Measurements from ENCODE around the gene SEMA5B.

SEMA5B gene

GRCh38 chr3:122893754-122894668 lies 133.6 kb downstream of the SEMA5B start:
- no peak for DNase-seq (ENCODE audit: low read depth in 3 of 3)

DNA sequence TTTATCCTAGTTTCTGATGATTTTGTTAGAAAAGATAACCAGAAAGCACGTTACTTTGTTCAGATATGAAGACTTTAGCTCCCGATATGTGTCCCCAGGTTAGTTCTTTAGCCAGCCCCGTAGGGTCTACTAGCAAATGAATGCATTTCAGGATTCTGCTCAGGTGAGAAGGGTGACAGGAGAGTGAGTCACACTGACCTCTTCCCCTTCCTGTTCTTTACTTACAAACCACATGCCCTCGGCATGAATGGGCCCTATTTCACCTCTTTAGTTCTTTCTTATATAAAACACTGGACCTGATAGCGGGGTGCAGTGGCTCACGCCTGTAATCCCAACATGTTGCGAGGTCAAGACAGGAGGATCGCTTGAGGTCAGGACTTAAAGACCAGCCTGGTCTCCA lies 134.3 kb downstream of the SEMA5B start:
- DNase-seq (ENCODE audit: low read depth in 3 of 3) = no peak

- DNase-seq (ENCODE audit: low read depth in 3 of 3) = no peak
Observed at GRCh38 chr3:122892118-122892960, 135.2 kb downstream of the SEMA5B start.

DNA sequence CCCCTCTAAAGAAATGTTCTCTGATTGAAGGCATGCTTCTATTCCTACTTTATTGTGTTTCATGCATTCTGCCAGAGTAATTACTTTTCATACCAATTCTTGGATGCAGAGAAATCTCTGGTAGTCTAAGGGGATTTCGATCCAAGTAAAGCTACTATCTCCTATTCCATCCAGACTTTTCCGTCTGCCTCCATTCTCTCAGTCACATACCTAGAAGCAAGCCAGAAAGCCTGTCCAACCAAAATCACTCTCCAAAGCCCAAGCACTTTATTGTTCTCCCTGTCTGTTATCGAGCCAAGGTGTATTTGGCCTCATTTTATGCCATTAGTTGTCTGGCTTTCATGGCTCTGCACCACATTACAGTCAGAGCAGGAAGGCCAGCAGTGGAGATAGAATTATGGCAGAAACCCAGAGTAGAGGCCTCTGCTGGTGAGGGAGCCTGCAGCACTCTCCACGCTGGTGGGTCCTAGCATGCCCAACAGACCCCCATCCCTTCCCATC lies 136.8 kb downstream of the SEMA5B start:
- DNase-seq (ENCODE audit: low read depth in 3 of 3) = no peak

GRCh38 chr3:122890077-122890719 lies 137.4 kb downstream of the SEMA5B start:
- DNase-seq (ENCODE audit: low read depth in 3 of 3) = no peak

DNA sequence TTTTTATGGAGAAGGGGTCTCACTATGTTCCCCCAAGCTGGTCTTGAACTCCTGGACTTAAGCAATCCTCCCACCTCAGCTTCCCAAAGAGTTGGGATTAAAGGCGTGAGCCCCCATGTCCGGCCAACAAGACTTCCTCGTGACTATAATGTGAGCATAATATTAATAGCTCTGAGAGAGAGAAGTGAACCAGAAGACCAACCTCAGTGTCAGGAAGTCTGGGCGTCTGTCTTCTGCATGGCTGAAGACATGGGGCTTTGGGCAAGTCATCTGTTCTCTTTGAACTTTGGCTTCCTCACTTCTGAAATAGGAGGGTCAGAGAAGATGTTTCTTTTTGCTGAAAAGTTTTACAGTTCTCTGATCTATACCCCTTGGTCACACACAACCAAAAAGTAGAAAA lies 140.6 kb downstream of the SEMA5B start:
- DNase-seq (ENCODE audit: low read depth in 3 of 3) = no peak

DNA sequence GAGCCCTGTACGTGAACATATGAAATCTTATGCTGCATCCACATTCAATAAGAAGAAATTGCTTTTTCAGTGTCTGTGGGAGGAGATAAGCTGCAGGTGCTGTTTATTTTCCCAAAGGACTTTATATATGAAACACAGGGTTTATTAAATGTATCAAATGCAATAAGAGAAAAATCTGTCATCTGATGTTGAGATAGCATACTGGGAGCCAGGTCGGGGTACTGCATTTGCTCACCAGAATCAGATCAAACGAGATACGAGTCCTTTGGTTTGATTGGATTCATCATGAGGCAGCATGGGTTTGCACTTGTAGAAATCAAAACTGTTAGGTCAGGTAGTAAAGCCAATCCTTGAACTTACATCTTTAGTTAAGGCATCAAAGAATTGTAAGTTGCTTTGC lies 141.3 kb downstream of the SEMA5B start:
- no peak for DNase-seq (ENCODE audit: low read depth in 3 of 3)

GRCh38 chr3:122882361-122882947 lies 145.1 kb downstream of the SEMA5B start:
- DNase-seq (ENCODE audit: low read depth in 3 of 3) = no peak

GRCh38 chr3:122880624-122881023 lies 146.9 kb downstream of the SEMA5B start:
- DNase-seq (ENCODE audit: low read depth in 3 of 3) = no peak

- no peak for DNase-seq (ENCODE audit: low read depth in 3 of 3)
Observed at GRCh38 chr3:122880173-122880572, 147.4 kb downstream of the SEMA5B start.

GRCh38 chr3:122875547-122876127 lies 151.9 kb downstream of the SEMA5B start:
- no peak for DNase-seq (ENCODE audit: low read depth in 3 of 3)

DNA sequence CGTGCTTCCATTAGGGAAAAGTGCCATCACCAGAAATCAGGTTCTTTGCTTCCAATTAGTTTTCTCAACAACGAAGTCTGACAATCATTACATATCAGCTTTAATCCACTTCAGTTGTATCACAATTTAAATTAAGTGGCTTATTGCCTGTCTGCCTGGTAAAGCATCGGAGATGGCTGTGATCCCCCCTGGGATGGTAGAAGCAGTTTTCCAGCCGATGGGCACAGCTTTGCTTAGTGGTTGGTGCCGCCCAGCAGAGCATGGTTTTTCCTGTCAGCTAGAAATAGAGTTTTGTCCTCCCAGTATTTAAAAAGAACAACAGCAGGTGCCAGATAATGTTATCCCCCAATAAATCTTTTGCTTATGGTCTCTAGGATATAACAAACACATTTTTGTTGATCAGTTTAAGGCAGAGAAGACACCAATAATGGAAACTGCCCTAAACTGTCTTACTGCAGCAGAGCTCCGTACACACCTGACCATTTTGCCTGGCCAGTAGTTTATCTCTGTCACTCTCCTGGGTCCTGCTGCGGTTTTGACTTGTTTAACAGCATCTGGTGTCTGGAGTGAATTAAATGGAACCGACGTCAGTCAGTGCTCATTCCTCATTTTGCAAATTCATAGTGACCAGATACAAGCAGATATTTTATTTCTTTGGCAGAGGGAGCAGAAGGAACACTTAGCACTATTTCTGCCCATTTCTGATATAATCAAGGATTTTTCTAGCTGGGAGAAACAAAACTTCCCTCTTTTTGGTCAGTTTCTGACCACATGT lies 153.6 kb downstream of the SEMA5B start:
- no peak for DNase-seq (ENCODE audit: low read depth in 3 of 3)

GRCh38 chr3:122868322-122868721 lies 159.2 kb downstream of the SEMA5B start:
- no peak for DNase-seq (ENCODE audit: low read depth in 3 of 3)

- no peak for DNase-seq (ENCODE audit: low read depth in 3 of 3)
Observed at GRCh38 chr3:122864498-122864897, 163.1 kb downstream of the SEMA5B start.

DNA sequence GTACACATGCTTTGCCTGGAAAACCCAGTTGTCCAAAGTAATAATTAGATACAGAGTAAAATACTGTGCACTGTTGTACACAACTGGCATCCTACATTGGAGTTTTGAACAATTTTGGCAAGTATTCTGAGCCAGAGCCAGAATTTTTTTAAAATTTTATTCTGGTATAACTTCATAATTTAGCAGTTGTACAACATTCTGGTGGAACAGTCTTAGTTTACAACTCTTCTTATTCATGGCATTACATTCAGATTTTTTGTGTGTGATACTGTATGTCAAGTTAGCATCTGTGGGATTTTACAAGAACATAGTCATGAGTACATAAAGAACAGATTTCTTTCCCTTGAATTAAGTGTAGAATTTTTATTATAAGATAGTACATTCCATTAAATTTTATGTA lies 165.2 kb downstream of the SEMA5B start:
- DNase-seq (ENCODE audit: low read depth in 3 of 3) = no peak
